H9 (cell line): ENCODE results near the gene IGFLR1. TPM values are rescaled to one million over a fixed set of nuclear protein-coding genes. Genes with fewer than 3 reads are reported as not detected.

ENCODE experiments used
- DNase-seq: peaks from one replicate; pipeline ENCODE4 v3.0.0-alpha.2; 2017
- H2AFZ ChIP-seq: one replicate; pipeline ENCODE4 v1.6.1; 2013; ENCODE audit warnings: mild to moderate bottlenecking, low read length, control low read depth, moderate library complexity
- H2AK5ac ChIP-seq: 2 replicates; pipeline ENCODE4 v1.6.1; 2013; ENCODE audit warnings: low read length, control low read depth, mixed read lengths; ENCODE audit not compliant: insufficient read length
- H2BK120ac ChIP-seq: one replicate; pipeline ENCODE4 v1.6.1; 2013; ENCODE audit warnings: low read depth, mild to moderate bottlenecking, low read length, control low read depth, inconsistent platforms; ENCODE audit not compliant: poor library complexity, severe bottlenecking
- H2BK12ac ChIP-seq: 2 replicates; pipeline ENCODE4 v1.6.1; 2013; ENCODE audit warnings: low read length, control low read depth, mixed read lengths, low read depth; ENCODE audit not compliant: insufficient read length
- H2BK15ac ChIP-seq: 2 replicates; pipeline ENCODE4 v1.6.1; 2013; ENCODE audit warnings: low read depth, low read length, control low read depth
- H2BK20ac ChIP-seq: one replicate; pipeline ENCODE4 v1.6.1; 2013; ENCODE audit warnings: low read depth, mild to moderate bottlenecking, low read length, control low read depth, inconsistent platforms; ENCODE audit not compliant: poor library complexity, severe bottlenecking
- H2BK5ac ChIP-seq: 2 replicates; pipeline ENCODE4 v1.6.1; 2013; ENCODE audit warnings: low read length, control low read depth, mixed read lengths; ENCODE audit not compliant: insufficient read length
- H3K14ac ChIP-seq: 2 replicates; pipeline ENCODE4 v1.6.1; 2013; ENCODE audit warnings: low read length, control low read depth; ENCODE audit not compliant: insufficient read depth
- H3K18ac ChIP-seq: 2 replicates; pipeline ENCODE4 v1.6.1; 2013; ENCODE audit warnings: low read depth, mild to moderate bottlenecking, mixed read lengths, low read length, control low read depth; ENCODE audit not compliant: insufficient read length
- H3K23ac ChIP-seq: 2 replicates; pipeline ENCODE4 v1.6.1; 2013; ENCODE audit warnings: low read length, control low read depth, mixed read lengths, low read depth; ENCODE audit not compliant: insufficient read length
- H3K23me2 ChIP-seq: 2 replicates; pipeline ENCODE4 v1.6.1; 2013; ENCODE audit warnings: low read depth, mild to moderate bottlenecking, mixed read lengths, low read length, control low read depth; ENCODE audit not compliant: insufficient read length, poor library complexity, severe bottlenecking
- H3K27ac ChIP-seq: 2 replicates; pipeline ENCODE4 v1.5.1; 2013; ENCODE audit warnings: low read length, control low read depth, mixed read lengths, low read depth; ENCODE audit not compliant: insufficient read length
- H3K27me3 ChIP-seq: 2 replicates; pipeline ENCODE4 v1.6.1; 2013; ENCODE audit warnings: low read length, control low read depth, inconsistent platforms; ENCODE audit not compliant: insufficient read depth
- H3K4ac ChIP-seq: 2 replicates; pipeline ENCODE4 v1.6.1; 2013; ENCODE audit warnings: low read depth, mild to moderate bottlenecking, control low read depth, inconsistent platforms, low read length, moderate library complexity
- H3K4me1 ChIP-seq: 2 replicates; pipeline ENCODE4 v1.6.1; 2013; ENCODE audit warnings: low read length, control low read depth, inconsistent platforms; ENCODE audit not compliant: insufficient read depth
- H3K4me2 ChIP-seq: 2 replicates; pipeline ENCODE4 v1.6.1; 2013; ENCODE audit warnings: low read length, control low read depth, mixed read lengths; ENCODE audit not compliant: insufficient read length, insufficient read depth
- H3K56ac ChIP-seq: 2 replicates; pipeline ENCODE4 v1.6.1; 2013; ENCODE audit warnings: low read depth, mild to moderate bottlenecking, mixed read lengths, low read length, control low read depth; ENCODE audit not compliant: insufficient read length
- H3K79me1 ChIP-seq: 2 replicates; pipeline ENCODE4 v1.6.1; 2013; ENCODE audit warnings: low read depth, mild to moderate bottlenecking, moderate library complexity, low read length, control low read depth, inconsistent platforms; ENCODE audit not compliant: insufficient read depth, poor library complexity, severe bottlenecking
- H3K79me2 ChIP-seq: 2 replicates; pipeline ENCODE4 v1.6.1; 2013; ENCODE audit warnings: low read length, control low read depth, inconsistent platforms; ENCODE audit not compliant: insufficient read depth
- H3K9ac ChIP-seq: 2 replicates; pipeline ENCODE4 v1.6.1; 2013; ENCODE audit warnings: low read length, control low read depth, mixed read lengths; ENCODE audit not compliant: insufficient read length; ENCODE audit errors: extremely low read depth
- H3K9me3 ChIP-seq: one replicate; pipeline ENCODE4 v1.6.1; 2013; ENCODE audit warnings: low read depth, low read length, inconsistent platforms; ENCODE audit not compliant: control insufficient read depth
- H3T11ph ChIP-seq: one replicate; pipeline ENCODE4 v1.6.1; 2013; ENCODE audit warnings: mild to moderate bottlenecking, low read length, control low read depth, inconsistent platforms
- H4K20me1 ChIP-seq: one replicate; pipeline ENCODE4 v1.6.1; 2013; ENCODE audit not compliant: control insufficient read depth, insufficient read length, insufficient read depth
- H4K5ac ChIP-seq: 2 replicates; pipeline ENCODE4 v1.6.1; 2013; ENCODE audit warnings: low read depth, mild to moderate bottlenecking, mixed read lengths, low read length, control low read depth; ENCODE audit not compliant: insufficient read length
- H4K8ac ChIP-seq: replicated peaks from 2 replicates; pipeline ENCODE4 v1.6.1; 2013; ENCODE audit warnings: low read length, control low read depth, mixed read lengths, low read depth; ENCODE audit not compliant: insufficient read length
- H4K91ac ChIP-seq: 2 replicates; pipeline ENCODE4 v1.6.1; 2013; ENCODE audit warnings: low read depth, mild to moderate bottlenecking, moderate library complexity, mixed read lengths, low read length, control low read depth; ENCODE audit not compliant: insufficient read length
- H3K27ac Mint-ChIP-seq, 3 experiments: 2 replicates in 2 of 3; 3 replicates in 1 of 3; pipeline ENCODE4 v1.8.0; 2020 to 2021; ENCODE audit warnings: mixed read lengths in 3 of 3, mild to moderate bottlenecking in 1 of 3, moderate library complexity in 1 of 3
- H3K27me3 Mint-ChIP-seq: 2 replicates; pipeline ENCODE4 v1.8.0; 2021; ENCODE audit warnings: low read depth, mild to moderate bottlenecking, moderate library complexity, mixed read lengths
- H3K36me3 Mint-ChIP-seq, 3 experiments: 2 replicates in 2 of 3; 3 replicates in 1 of 3; pipeline ENCODE4 v1.8.0; 2020 to 2021; ENCODE audit warnings: low read depth in 3 of 3, mixed read lengths in 3 of 3; ENCODE audit not compliant: insufficient read depth in 1 of 3
- H3K4me1 Mint-ChIP-seq, 2 experiments: 2 replicates each; pipeline ENCODE4 v1.8.0; 2020; ENCODE audit warnings: mixed read lengths in 2 of 2
- H3K4me3 Mint-ChIP-seq, 2 experiments: 2 replicates in 1 of 2; 3 replicates in 1 of 2; pipeline ENCODE4 v1.8.0; 2020 to 2021; ENCODE audit warnings: mild to moderate bottlenecking in 2 of 2, mixed read lengths in 2 of 2, moderate library complexity in 1 of 2
- H3K9me3 Mint-ChIP-seq, 2 experiments: 2 replicates in 1 of 2; 3 replicates in 1 of 2; pipeline ENCODE4 v1.8.0; 2020; ENCODE audit warnings: mild to moderate bottlenecking in 2 of 2, mixed read lengths in 2 of 2, moderate library complexity in 1 of 2
- CTCF ChIP-seq: fragments of 200-600 bp; sonication (generic); conservative IDR thresholded peaks from 3 replicates; pipeline ENCODE4 v1.8.0; 2021; ENCODE audit warnings: antibody characterized with exemption, mild to moderate bottlenecking
- WGBS: extraction: QIAGEN DNeasy Blood & Tissue Kit; methylation state at CpG from one replicate; pipeline ENCODE4 v1.1.7; 2013; ENCODE audit warnings: missing lambda C conversion rate, low lambda C conversion rate, mixed read lengths; ENCODE audit not compliant: insufficient read length; ENCODE audit errors: extremely low coverage; 5-methylcytosine and 5-hydroxymethylcytosine counted together
- total RNA-seq: library from RNA; stranded (reverse); gene quantifications from 2 replicates; pipeline ENCODE4 v1.2.1, GENCODE V29; 2021

The IGFLR1 gene
- total RNA-seq, 1 experiment from 2014 or later: 2.9 TPM

GRCh38 chr19:35689836-35690235 lies 52.4 kb downstream of the IGFLR1 start:
- no peak overlapping the region for H3K4ac ChIP-seq
- H3K27ac ChIP-seq: no peak overlapping the region
- H4K20me1 ChIP-seq: no peaks in the 10 kb centered on the region
- H3K9ac ChIP-seq: no peak overlapping the region
- Mint-ChIP-seq H3K4me3 (no peak overlapping the region), H3K36me3 (no peaks in the 10 kb centered on the region), H3K4me1 (peaks cover 3 to 8% of the 10 kb centered on the region in 2 experiments; a peak in 1 of 4 replicates), H3K27me3 (no peaks in the 10 kb centered on the region), H3K9me3 (no peaks in the 10 kb centered on the region; a peak in 2 of 5 replicates), H3K27ac (no peak overlapping the region)
- no peak overlapping the region for H2AK5ac ChIP-seq
- H2BK20ac ChIP-seq: no peak overlapping the region
- H4K8ac ChIP-seq: no peak overlapping the region
- H3K23ac ChIP-seq: no peak overlapping the region
- H4K91ac ChIP-seq: no peak overlapping the region
- H3K18ac ChIP-seq: no peak overlapping the region
- no peak overlapping the region for H2BK12ac ChIP-seq
- no peak overlapping the region for H4K5ac ChIP-seq
- no peaks in the 10 kb centered on the region for H3K79me2 ChIP-seq
- H3K56ac ChIP-seq: no peak overlapping the region
- DNase-seq: no peak
- no peaks in the 10 kb centered on the region for H3K9me3 ChIP-seq
- H3K4me2 ChIP-seq: no peak overlapping the region
- no peaks in the 10 kb centered on the region for H3K79me1 ChIP-seq
- H3K4me1 ChIP-seq: no peaks in the 10 kb centered on the region
- H2BK15ac ChIP-seq: no peak overlapping the region
- H3T11ph ChIP-seq: no peak overlapping the region
- WGBS: no CpG with 5 or more reads among the region's 4 CpGs
- no peaks in the 10 kb centered on the region for H3K23me2 ChIP-seq
- no peak for TF ChIP-seq CTCF
- H3K27me3 ChIP-seq: no peaks in the 10 kb centered on the region
- no peak overlapping the region for H2BK120ac ChIP-seq
- H3K14ac ChIP-seq: no peak overlapping the region
- no peak overlapping the region for H2BK5ac ChIP-seq
- H2AFZ ChIP-seq: no peak overlapping the region

Other genes with a start within 250 kb of the IGFLR1 start
- gene DMKN, start 228.8 kb downstream of the IGFLR1 start, total RNA-seq: 267 and 278 TPM in 2 replicates
- gene SBSN, start 214.1 kb downstream of the IGFLR1 start, total RNA-seq: 0.15 and 0.24 TPM in 2 replicates
- not detected in 2 replicates for gene GAPDHS, start 209.0 kb downstream of the IGFLR1 start, total RNA-seq
- gene TMEM147, start 196.8 kb downstream of the IGFLR1 start, total RNA-seq: 125 and 128 TPM in 2 replicates
- gene ATP4A, start 178.8 kb downstream of the IGFLR1 start, total RNA-seq: 0.24 and 0.88 TPM in 2 replicates
- gene PMIS2, start 156.3 kb downstream of the IGFLR1 start, total RNA-seq: not detected in 2 replicates
- gene HAUS5, start 129.7 kb downstream of the IGFLR1 start, total RNA-seq: 32.8 and 32.9 TPM in 2 replicates
- gene RBM42, start 113.4 kb downstream of the IGFLR1 start, total RNA-seq: 83.3 and 85.8 TPM in 2 replicates
- gene ETV2, start 100.7 kb downstream of the IGFLR1 start, total RNA-seq: 1.5 and 1.9 TPM in 2 replicates
- 422 and 432 TPM in 2 replicates for gene COX6B1, start 94.1 kb downstream of the IGFLR1 start, total RNA-seq
- 3.0 and 4.3 TPM in 2 replicates for gene UPK1A, start 75.9 kb downstream of the IGFLR1 start, total RNA-seq
- gene ZBTB32, start 37.9 kb downstream of the IGFLR1 start, total RNA-seq: 0.13 TPM in 1 of 2 replicates, not detected in the other
- gene KMT2B, start 24.4 kb downstream of the IGFLR1 start, total RNA-seq: 47.7 and 50.5 TPM in 2 replicates
- 16.8 and 19.2 TPM in 2 replicates for gene U2AF1L4, start 3.0 kb upstream of the IGFLR1 start, total RNA-seq
- gene PSENEN, start 3.2 kb upstream of the IGFLR1 start, total RNA-seq: 69.7 and 77.7 TPM in 2 replicates
- gene LIN37, start 6.1 kb upstream of the IGFLR1 start, total RNA-seq: 4.7 and 5.9 TPM in 2 replicates
- 0.37 TPM in 2 replicates for gene HSPB6, start 14.6 kb upstream of the IGFLR1 start, total RNA-seq
- gene PROSER3, start 15.7 kb upstream of the IGFLR1 start, total RNA-seq: 21.8 and 29.1 TPM in 2 replicates
- 18.7 and 19.5 TPM in 2 replicates for gene ARHGAP33, start 33.1 kb upstream of the IGFLR1 start, total RNA-seq
- gene PRODH2, start 70.4 kb upstream of the IGFLR1 start, total RNA-seq: not detected in 2 replicates
- 0.83 and 1.1 TPM in 2 replicates for gene NPHS1, start 110.1 kb upstream of the IGFLR1 start, total RNA-seq
- gene KIRREL2, start 114.5 kb upstream of the IGFLR1 start, total RNA-seq: 3.1 and 3.6 TPM in 2 replicates
- 29.9 and 36.9 TPM in 2 replicates for gene APLP1, start 126.1 kb upstream of the IGFLR1 start, total RNA-seq
- gene NFKBID, start 158.1 kb upstream of the IGFLR1 start, total RNA-seq: 18.4 and 18.8 TPM in 2 replicates
- 0.68 and 1.8 TPM in 2 replicates for gene HCST, start 160.1 kb upstream of the IGFLR1 start, total RNA-seq
- gene TYROBP, start 165.8 kb upstream of the IGFLR1 start, total RNA-seq: not detected in 2 replicates
- gene LRFN3, start 193.9 kb upstream of the IGFLR1 start, total RNA-seq: 18.4 and 20.5 TPM in 2 replicates